ENCODE data around the gene PDZD2.

Gene PDZD2

GRCh38 chr5:31604240-31604639 lies 34.7 kb upstream of the PDZD2 start:
- H3K27me3 ChIP-seq (ENCODE audit: insufficient read depth, poor library complexity, severe bottlenecking): no peaks in the 10 kb centered on the region

GRCh38 chr5:31604644-31605043 lies 34.3 kb upstream of the PDZD2 start:
- Histone ChIP-seq H3K4me3 (replicated peaks; ENCODE audit: insufficient read depth, low read length) (no peak overlapping the region), H3K27ac (replicated peaks) (no peak overlapping the region), H3K27me3 (ENCODE audit: insufficient read depth, poor library complexity, severe bottlenecking) (no peaks in the 10 kb centered on the region)
- no peak for TF ChIP-seq GABPA (IDR thresholded peaks at IDR 0.05; ENCODE audit: low read depth)
- no peak for TF ChIP-seq CTCF (IDR thresholded peaks at IDR 0.05; ENCODE audit: insufficient read depth, low read length)
- DNase-seq (ENCODE audit: low read depth in 1 of 2, low spot score in 1 of 2): no peak

More at GRCh38 chr5:31604240-31604639, 34.7 kb upstream of the PDZD2 start:
- TF ChIP-seq POLR2AphosphoS5 (IDR thresholded peaks at IDR 0.05; ENCODE audit: low read depth) (no peak), CTCF (IDR thresholded peaks at IDR 0.05; ENCODE audit: insufficient read depth, low read length) (no peak), REST (IDR thresholded peaks at IDR 0.05; ENCODE audit: insufficient replicate concordance, low read depth) (no peak), SPI1 (IDR thresholded peaks at IDR 0.05; ENCODE audit: borderline replicate concordance, low read depth) (no peak), GABPA (IDR thresholded peaks at IDR 0.05; ENCODE audit: low read depth) (no peak)
- no peak overlapping the region for H3K4me3 ChIP-seq (replicated peaks; ENCODE audit: insufficient read depth, low read length)
- DNase-seq (ENCODE audit: low read depth in 1 of 2, low spot score in 1 of 2): no peak
- H3K27ac ChIP-seq (replicated peaks): no peak overlapping the region

- no peak for DNase-seq (ENCODE audit: low read depth in 1 of 2, low spot score in 1 of 2)
- H3K27ac ChIP-seq (replicated peaks): no peak overlapping the region
- H3K4me3 ChIP-seq (replicated peaks; ENCODE audit: insufficient read depth, low read length): no peak overlapping the region
- H3K27me3 ChIP-seq (ENCODE audit: insufficient read depth, poor library complexity, severe bottlenecking): no peaks in the 10 kb centered on the region
- TF ChIP-seq GABPA (IDR thresholded peaks at IDR 0.05; ENCODE audit: low read depth): no peak
- no peak for TF ChIP-seq POLR2AphosphoS5 (IDR thresholded peaks at IDR 0.05; ENCODE audit: low read depth)
- no peak for TF ChIP-seq CTCF (IDR thresholded peaks at IDR 0.05; ENCODE audit: insufficient read depth, low read length)
- no peak for TF ChIP-seq SPI1 (IDR thresholded peaks at IDR 0.05; ENCODE audit: borderline replicate concordance, low read depth)
- no peak for TF ChIP-seq REST (IDR thresholded peaks at IDR 0.05; ENCODE audit: insufficient replicate concordance, low read depth)
Measured at GRCh38 chr5:31605920-31606319, 33.0 kb upstream of the PDZD2 start.

GRCh38 chr5:31607546-31607945 lies 31.4 kb upstream of the PDZD2 start:
- H3K27me3 ChIP-seq (ENCODE audit: insufficient read depth, poor library complexity, severe bottlenecking): no peaks in the 10 kb centered on the region
- TF ChIP-seq SPI1 (IDR thresholded peaks at IDR 0.05; ENCODE audit: borderline replicate concordance, low read depth) (no peak), GABPA (IDR thresholded peaks at IDR 0.05; ENCODE audit: low read depth) (no peak), POLR2AphosphoS5 (IDR thresholded peaks at IDR 0.05; ENCODE audit: low read depth) (no peak), CTCF (IDR thresholded peaks at IDR 0.05; ENCODE audit: insufficient read depth, low read length) (no peak), REST (IDR thresholded peaks at IDR 0.05; ENCODE audit: insufficient replicate concordance, low read depth) (no peak)
- H3K27ac ChIP-seq (replicated peaks): no peak overlapping the region
- DNase-seq (ENCODE audit: low read depth in 1 of 2, low spot score in 1 of 2): no peak
- no peak overlapping the region for H3K4me3 ChIP-seq (replicated peaks; ENCODE audit: insufficient read depth, low read length)

Data from HL-60 (cell line).